GM21515 (cell line): ENCODE data around the gene ZNF804B.

Experiments used
- ATAC-seq: cut with Tn5 transposase; IDR thresholded peaks from one replicate; pipeline ENCODE4 v1.9.1; 2021; ENCODE audit not compliant: unreplicated experiment

Gene ZNF804B

GRCh38 chr7:88759230-88760135, at the start of gene ZNF804B:
TSS of gene ZNF804B (plus strand) at chr7:88759700. CDS start at chr7:88759977, 277 bp downstream.
- ATAC-seq: no peak

DNA sequence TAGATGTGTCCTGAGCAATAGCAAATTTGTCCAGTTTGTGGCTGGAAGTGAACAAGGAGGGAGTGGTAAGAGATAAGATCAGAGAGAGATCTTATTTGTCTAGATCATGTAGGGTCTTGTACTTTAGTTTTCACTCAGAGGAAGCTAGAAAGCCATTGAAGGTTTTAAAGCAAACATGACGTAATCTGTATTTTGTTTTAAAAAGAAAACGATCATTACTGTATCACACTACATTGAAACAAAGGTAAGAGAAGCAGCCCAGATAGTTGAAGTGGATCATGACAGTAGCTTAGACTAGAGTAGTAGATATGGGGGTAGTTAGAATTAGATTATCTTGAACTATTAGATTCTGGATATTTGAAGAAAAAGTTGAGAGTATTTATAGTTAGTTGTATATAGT, 23.6 kb upstream of the ZNF804B start:
- no peak for ATAC-seq

GRCh38 chr7:88737632-88738031, 21.9 kb upstream of the ZNF804B start:
- no peak for ATAC-seq

GRCh38 chr7:88746126-88746525, 13.4 kb upstream of the ZNF804B start:
- no peak for ATAC-seq

DNA sequence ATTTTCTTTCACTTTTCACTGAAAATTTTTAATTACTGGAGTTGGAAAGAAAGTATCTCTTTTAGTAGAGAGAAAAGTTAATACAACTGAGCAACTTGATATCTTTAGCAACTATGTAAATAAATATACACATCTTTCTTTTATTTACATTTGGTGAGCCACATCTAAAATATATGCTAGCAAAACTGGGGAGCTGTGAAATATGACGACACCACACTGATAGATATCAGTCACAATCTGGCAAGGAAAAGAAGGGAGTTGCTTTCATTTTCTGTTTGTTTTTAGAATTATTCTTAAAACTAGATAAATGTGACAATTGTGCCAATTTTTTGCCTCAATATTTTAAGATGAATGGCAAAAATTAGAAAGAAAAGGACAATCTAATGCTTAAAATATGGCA, 2.7 kb upstream of the ZNF804B start:
- no peak for ATAC-seq

DNA sequence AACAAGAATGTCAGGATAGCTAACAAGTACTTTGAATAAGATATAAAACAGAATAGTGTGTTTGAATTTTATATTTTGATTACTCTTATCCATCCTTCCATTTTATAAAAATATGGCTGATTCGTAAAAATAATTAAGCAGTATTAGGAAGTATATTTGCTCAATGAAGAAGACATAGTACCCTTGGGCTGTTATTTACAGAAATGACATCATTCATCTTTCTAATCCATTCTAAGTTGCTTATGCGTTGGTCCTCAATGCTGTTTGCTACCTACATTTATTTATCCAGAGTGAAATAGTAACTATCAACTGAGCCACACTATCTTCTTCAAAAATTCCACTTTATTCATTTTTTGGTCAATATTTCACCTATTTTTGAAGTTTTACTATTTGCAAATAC, 2.1 kb upstream of the ZNF804B start:
- no peak for ATAC-seq

DNA sequence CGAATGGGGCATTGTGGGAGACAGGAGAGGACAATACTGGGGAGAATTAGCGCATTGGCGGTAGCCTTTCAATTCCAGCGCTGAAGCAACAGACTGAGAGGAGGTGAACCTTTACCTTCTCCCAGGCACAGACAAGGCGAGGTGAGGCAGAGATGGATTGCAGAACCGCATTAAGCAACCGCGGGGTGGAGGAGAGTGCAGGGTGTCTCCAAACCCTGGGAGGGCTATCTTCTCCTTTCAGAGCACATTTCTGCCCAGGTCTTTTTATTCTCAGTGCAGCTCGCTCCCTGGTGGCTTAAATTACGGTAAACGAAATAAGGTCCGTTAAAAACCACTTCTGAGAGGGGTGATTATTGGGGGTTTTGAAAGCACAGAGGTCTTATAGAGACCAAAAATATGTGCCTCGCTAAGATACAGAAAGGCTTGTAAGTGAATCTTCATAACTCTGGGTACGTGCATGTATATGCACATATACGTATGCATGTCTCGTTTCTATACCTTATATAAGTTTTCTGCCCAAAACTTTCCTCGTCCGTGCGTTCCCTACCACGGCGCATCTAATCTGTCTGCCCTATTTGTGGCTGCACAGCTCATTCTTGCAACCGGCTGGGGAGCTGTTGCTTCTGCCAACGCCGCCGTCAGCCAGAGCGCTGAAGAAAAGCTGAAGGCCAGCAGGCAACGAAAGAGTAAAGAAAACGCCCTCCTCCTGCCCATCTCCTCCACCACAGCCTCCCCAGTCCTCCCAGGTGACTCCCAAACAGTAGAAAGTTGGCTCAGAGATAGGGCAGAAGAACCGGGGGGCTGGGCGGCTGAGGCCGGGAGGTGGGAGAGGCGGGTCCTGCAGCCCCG, 895 bp upstream of the ZNF804B start:
- no peak for ATAC-seq

DNA sequence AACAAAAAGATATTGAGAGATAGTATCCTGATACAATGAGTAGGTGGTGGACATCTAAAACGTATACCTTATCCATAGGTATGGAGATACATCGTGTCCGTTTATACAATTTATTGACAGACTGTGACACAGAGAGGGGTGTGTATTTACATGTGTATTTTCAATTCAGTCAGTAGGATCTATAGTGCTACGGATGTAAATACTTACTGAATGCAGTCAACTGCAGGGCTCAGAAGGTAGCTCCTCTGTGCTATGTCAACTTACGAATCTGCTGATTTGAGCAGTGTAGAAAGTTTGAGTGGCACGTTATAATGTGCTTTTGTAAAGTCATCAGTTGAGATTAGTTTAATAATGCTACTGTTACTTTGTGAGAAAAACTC, 626 bp downstream of the ZNF804B start:
- no peak for ATAC-seq

GRCh38 chr7:88761779-88762178, 2.3 kb downstream of the ZNF804B start:
- no peak for ATAC-seq

GRCh38 chr7:88771417-88771816, 11.9 kb downstream of the ZNF804B start:
- no peak for ATAC-seq

DNA sequence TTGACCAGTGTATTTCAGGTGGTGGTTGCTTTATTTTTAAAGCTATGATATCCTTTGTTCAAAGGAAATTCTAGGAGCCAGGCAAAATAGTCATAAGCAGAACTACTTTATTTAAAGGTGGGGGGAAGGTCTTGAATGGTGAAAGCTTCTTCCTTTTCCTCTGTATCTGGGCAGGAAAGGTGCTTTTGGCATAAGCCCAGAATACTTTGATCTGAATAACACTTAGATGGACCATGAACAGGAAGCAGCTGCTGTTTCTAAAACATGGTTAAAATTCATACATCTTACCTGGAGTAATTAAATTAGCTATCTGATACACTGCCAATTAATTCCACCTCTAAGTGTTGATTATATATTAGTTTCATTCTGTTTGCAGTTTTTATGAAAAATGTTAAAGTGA, 13.3 kb downstream of the ZNF804B start:
- no peak for ATAC-seq

DNA sequence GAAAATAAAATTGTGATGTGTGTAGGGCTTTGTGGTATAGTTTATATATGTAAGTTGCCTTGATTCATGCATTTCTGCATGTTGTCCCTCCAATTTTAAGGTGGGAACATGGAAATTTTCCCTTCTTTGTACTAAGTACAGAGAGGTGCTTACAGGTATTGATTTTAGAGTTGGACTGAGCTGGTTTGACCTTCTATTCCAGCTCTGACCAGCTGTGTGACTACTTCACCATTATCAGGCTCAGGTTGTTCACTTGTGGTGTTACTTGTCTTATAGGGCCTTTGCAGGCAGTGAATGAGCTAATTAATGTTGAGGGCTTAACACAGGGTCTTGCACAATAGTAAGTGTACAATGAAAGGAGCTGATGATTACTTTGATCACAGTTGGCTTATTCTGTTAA, 16.3 kb downstream of the ZNF804B start:
- ATAC-seq: no peak

GRCh38 chr7:88787777-88788176, 28.3 kb downstream of the ZNF804B start:
- ATAC-seq: no peak

- ATAC-seq: no peak
Observed at GRCh38 chr7:88789480-88790064, 30.1 kb downstream of the ZNF804B start.

DNA sequence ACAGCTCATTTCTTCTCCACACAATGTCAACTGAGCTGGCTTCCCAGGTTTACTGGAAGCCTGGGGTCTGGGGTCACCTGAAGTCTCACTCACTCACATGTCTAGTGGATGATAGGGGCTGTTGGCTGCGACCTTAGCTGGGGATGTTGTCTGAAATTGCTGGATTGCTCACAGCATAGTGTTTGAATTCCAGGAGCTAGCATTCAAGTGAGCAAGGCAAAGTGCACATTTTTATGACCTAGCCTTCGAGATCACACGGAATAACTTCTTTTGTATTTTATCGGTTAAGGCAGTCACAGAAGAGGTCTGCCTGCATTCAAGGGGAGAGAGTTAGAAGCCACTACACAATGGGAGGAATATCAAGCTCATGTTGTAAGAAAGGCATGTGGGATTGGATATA, 32.4 kb downstream of the ZNF804B start:
- no peak for ATAC-seq

GRCh38 chr7:88792361-88792760, 32.9 kb downstream of the ZNF804B start:
- no peak for ATAC-seq

DNA sequence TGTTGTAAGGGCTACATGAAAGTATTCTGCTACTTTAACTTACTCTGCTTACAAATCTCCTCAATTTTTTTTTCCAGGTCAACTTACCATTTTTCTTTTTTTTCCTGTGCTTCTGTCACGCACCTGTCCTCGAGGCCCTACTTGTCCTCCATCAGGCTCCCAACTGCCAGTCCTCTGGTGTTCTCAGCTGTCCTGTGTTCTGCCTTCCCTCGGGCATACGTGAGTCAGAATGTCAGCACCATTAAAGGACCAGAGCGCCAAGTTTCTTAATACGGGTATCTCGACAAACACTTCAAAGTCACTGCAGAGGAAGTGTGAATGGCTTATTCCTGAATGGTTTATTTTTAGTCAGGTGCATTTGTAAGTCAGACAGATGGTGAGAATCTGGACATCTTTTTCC, 36.1 kb downstream of the ZNF804B start, which contains the start of gene TEX47:
TSS of gene TEX47 (minus strand) at position 185 of the 400 bp plus-strand sequence. CDS start 795 bp downstream, outside the sequence.
- ATAC-seq: no peak

DNA sequence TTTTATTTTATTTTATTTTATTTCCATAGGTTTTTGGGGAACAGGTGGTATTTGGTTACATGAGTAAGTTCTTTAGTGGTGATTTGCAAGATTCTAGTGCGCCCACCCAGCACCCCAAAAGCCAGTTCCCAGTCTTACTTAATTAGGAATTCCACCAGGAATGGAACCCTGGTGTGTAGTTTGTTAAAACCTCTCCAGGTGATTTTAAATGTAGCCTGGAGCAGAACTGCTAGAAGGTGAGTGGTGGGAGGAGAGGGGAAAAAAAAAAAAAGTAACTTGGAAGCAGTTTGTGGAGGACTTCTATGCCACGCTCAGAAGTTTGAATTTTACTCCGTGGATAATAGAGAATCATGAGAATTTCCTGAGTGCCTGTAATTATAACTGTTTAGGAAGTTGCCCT, 41.5 kb downstream of the ZNF804B start:
- no peak for ATAC-seq

DNA sequence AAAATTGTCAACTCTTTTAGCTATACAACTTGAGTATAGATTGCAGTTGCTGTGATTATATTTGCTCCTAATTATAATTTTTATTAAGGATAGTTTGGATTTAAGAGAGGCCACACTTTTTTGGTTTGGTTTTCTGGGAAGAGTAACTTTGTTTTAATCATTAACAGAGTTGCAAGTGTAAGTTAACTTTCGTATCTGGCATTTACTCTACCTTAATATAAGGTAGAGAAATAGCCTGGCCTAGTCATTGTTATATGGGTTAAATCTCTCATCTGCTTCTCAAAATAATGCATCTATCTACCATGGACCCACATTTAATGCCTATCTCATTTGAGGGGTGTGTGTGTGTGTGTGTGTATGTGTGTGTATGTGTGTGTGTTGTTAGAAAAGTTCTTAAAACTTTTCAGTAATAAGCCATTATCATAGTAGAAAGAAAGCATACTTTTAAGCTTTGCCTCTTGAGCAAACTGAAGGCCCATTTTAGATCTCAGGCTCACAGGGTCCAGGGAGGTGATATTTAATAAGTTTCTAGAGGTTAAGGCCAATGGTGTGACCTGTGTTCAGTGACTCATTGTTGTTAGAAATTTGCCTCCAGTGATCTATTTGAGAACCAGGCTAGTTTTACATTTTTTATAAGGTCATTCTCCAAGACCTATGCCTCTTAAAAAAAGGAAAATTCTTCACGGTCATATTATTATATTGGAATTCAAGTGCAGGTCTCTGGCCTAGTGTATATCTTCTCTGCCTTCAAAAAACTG, 47.0 kb downstream of the ZNF804B start:
- ATAC-seq: no peak

GRCh38 chr7:88818552-88818951, 59.1 kb downstream of the ZNF804B start:
- no peak for ATAC-seq

- ATAC-seq: no peak
Observed at GRCh38 chr7:88826222-88826621, 66.7 kb downstream of the ZNF804B start.
